HCT116 (cell line): ENCODE data around the gene CCL17. TPM values are rescaled to one million over a fixed set of nuclear protein-coding genes. Genes with fewer than 3 reads are reported as not detected.

Experiments
- ATAC-seq: fragments of 200-7000 bp; cut with Tn5 transposase; 2 replicates; pipeline ENCODE4 v1.9.1; 2020; ENCODE audit warnings: mild to moderate bottlenecking, moderate library complexity
- BruUV-seq: library from RNA; stranded (reverse); fragments of 400-500 nt; replicated peaks from 2 replicates; lab custom pipeline; 2021; lab: Mats Ljungman, UMichigan
- CTCF ChIA-PET: fragments of 300-600 bp; sonication (Branson Sonifier 250); formaldehyde crosslinking; loops from one replicate; lab custom pipeline; 2021; ENCODE audit warnings: antibody characterized with exemption; lab: Charles Lee
- POLR2A ChIA-PET: fragments of 300-600, 350-600 bp; sonication (Branson Sonifier 250); formaldehyde crosslinking; loops from one replicate; lab custom pipeline; 2021; ENCODE audit warnings: antibody characterized with exemption; lab: Charles Lee
- RAD21 ChIA-PET, 2 experiments: fragments of 300-600 bp; sonication (Branson Sonifier 250); formaldehyde crosslinking; loops; one replicate each; lab custom pipeline; 2023; ENCODE audit warnings: low total read pairs in 2 of 2; ENCODE audit not compliant: uncharacterized antibody in 2 of 2, unreplicated experiment in 2 of 2, low non-redundant PET in 1 of 2; lab: Charles Lee
- DNase-seq: peaks from one replicate; pipeline ENCODE4 v3.0.0-alpha.2; 2010; ENCODE audit warnings: low read depth, low spot score
- H2AFZ ChIP-seq: fragments of 200-600 bp; shearing (Covaris generic), sonication (generic); 2 replicates; pipeline ENCODE4 v1.6.1; 2017; ENCODE audit warnings: low read depth, mixed run types, mixed read lengths, antibody characterized with exemption, low read length; ENCODE audit not compliant: poor library complexity, severe bottlenecking
- H3K27ac ChIP-seq: 2 replicates; pipeline ENCODE4 v1.5.1; 2012; ENCODE audit warnings: low read depth, low read length
- H3K27me3 ChIP-seq: fragments of 200-600 bp; sonication (generic); 2 replicates; pipeline ENCODE4 v1.6.1; 2016; ENCODE audit warnings: mixed run types, low read length, mixed read lengths; ENCODE audit not compliant: insufficient read depth
- H3K36me3 ChIP-seq, 2 experiments: fragments of 200-500 bp in 1 of 2; fragments of 200-600 bp in 1 of 2; sonication (Bioruptor generic) in 1 of 2; sonication (generic) in 1 of 2; 2 replicates each; pipeline versions ENCODE4 v1.5.1 to v1.6.1; 2014 to 2016; ENCODE audit warnings: low read length in 2 of 2, inconsistent platforms in 1 of 2, mixed read lengths in 1 of 2, mixed run types in 1 of 2; ENCODE audit not compliant: insufficient read depth in 2 of 2, control insufficient read depth in 1 of 2
- H3K4me1 ChIP-seq, 2 experiments: fragments of 200-600 bp in 1 of 2; sonication (generic) in 1 of 2; 2 replicates each; pipeline versions ENCODE4 v1.5.1 to v1.6.1; 2012 to 2017; ENCODE audit warnings: low read length in 2 of 2, inconsistent platforms in 1 of 2, mild to moderate bottlenecking in 1 of 2, mixed read lengths in 1 of 2, mixed run types in 1 of 2, moderate library complexity in 1 of 2; ENCODE audit not compliant: insufficient read depth in 2 of 2, control insufficient read depth in 1 of 2
- H3K4me2 ChIP-seq: fragments of 200-600 bp; sonication (generic); 2 replicates; pipeline ENCODE4 v1.6.1; 2017; ENCODE audit warnings: mixed run types, low read length, mixed read lengths
- H3K4me3 ChIP-seq, 2 experiments: fragments of 200-600 bp in 1 of 2; sonication (generic) in 1 of 2; replicated peaks in 1 of 2; 2 replicates each; pipeline ENCODE4 v1.5.1; 2011 to 2016; ENCODE audit warnings: low read length in 2 of 2, control low read depth in 1 of 2, low read depth in 1 of 2, mild to moderate bottlenecking in 1 of 2, mixed read lengths in 1 of 2, mixed run types in 1 of 2
- H3K79me2 ChIP-seq: fragments of 200-600 bp; sonication (generic); 2 replicates; pipeline ENCODE4 v1.6.1; 2017; ENCODE audit warnings: mild to moderate bottlenecking, mixed run types, low read length, moderate library complexity, mixed read lengths; ENCODE audit not compliant: insufficient read depth
- H3K9ac ChIP-seq: fragments of 200-600 bp; sonication (generic); 2 replicates; pipeline ENCODE4 v1.6.1; 2016; ENCODE audit warnings: low read length, mixed read lengths
- H3K9me2 ChIP-seq: fragments of 200-600 bp; sonication (generic), shearing (Covaris generic); 2 replicates; pipeline ENCODE4 v1.6.1; 2017; ENCODE audit warnings: mixed run types, mild to moderate bottlenecking, moderate library complexity; ENCODE audit not compliant: insufficient read depth
- H3K9me3 ChIP-seq, 2 experiments: fragments of 200-500 bp in 1 of 2; fragments of 200-600 bp in 1 of 2; sonication (Bioruptor generic) in 1 of 2; sonication (generic) in 1 of 2; 2 replicates each; pipeline ENCODE4 v1.6.1; 2014 to 2017; ENCODE audit warnings: low read length in 2 of 2, mixed read lengths in 2 of 2, inconsistent platforms in 1 of 2, low read depth in 1 of 2, mild to moderate bottlenecking in 1 of 2, mixed run types in 1 of 2, moderate library complexity in 1 of 2; ENCODE audit not compliant: control insufficient read depth in 1 of 2, insufficient read depth in 1 of 2
- H4K20me1 ChIP-seq: fragments of 200-600 bp; sonication (generic), shearing (Covaris generic); 2 replicates; pipeline ENCODE4 v1.6.1; 2017; ENCODE audit warnings: mixed run types, mild to moderate bottlenecking, moderate library complexity; ENCODE audit not compliant: insufficient read depth
- ATF3 ChIP-seq: IDR thresholded peaks from 2 replicates; pipeline ENCODE4 v1.6.1; 2012
- CEBPB ChIP-seq: IDR thresholded peaks from 2 replicates; pipeline ENCODE4 v1.6.1; 2012; ENCODE audit warnings: low read depth
- CTCF ChIP-seq, 3 experiments: fragments of 200-600 bp in 1 of 3; sonication (generic) in 1 of 3; IDR thresholded peaks in 2 of 3; conservative IDR thresholded peaks in 1 of 3; 2 replicates each; pipeline ENCODE4 v1.5.1; 2012 to 2017; ENCODE audit warnings: low read depth in 2 of 3, low read length in 2 of 3, antibody characterized with exemption in 1 of 3, borderline replicate concordance in 1 of 3, control low read depth in 1 of 3, mild to moderate bottlenecking in 1 of 3, mixed read lengths in 1 of 3, mixed run types in 1 of 3, moderate library complexity in 1 of 3; ENCODE audit not compliant: insufficient read depth in 1 of 3
- EZH2phosphoT487 ChIP-seq: fragments of 200-600 bp; IDR thresholded peaks from 2 replicates; pipeline ENCODE4 v1.6.1; 2018; ENCODE audit warnings: antibody characterized with exemption, borderline replicate concordance
- JUND ChIP-seq: IDR thresholded peaks from 2 replicates; pipeline ENCODE4 v1.6.1; 2012
- MAX ChIP-seq: IDR thresholded peaks from 2 replicates; pipeline ENCODE4 v1.6.1; 2012
- POLR2A ChIP-seq: IDR thresholded peaks from 2 replicates; pipeline ENCODE4 v1.7.0; 2011; ENCODE audit warnings: borderline replicate concordance; ENCODE audit not compliant: insufficient read depth, insufficient read length; ENCODE audit errors: extremely low read depth
- REST ChIP-seq: IDR thresholded peaks from 2 replicates; pipeline ENCODE4 v1.6.1; 2012; ENCODE audit warnings: low read depth
- SRF ChIP-seq: IDR thresholded peaks from 2 replicates; pipeline ENCODE4 v1.6.1; 2012; ENCODE audit warnings: low read depth
- TCF7L2 ChIP-seq: IDR thresholded peaks from 2 replicates; pipeline ENCODE4 v1.7.0; 2011; ENCODE audit warnings: borderline replicate concordance, inconsistent platforms; ENCODE audit not compliant: insufficient read depth, insufficient read length; ENCODE audit errors: extremely low read depth
- ZBTB33 ChIP-seq: IDR thresholded peaks from 2 replicates; pipeline ENCODE4 v1.6.1; 2011; ENCODE audit warnings: mild to moderate bottlenecking, low read length, moderate library complexity; ENCODE audit not compliant: insufficient replicate concordance; ENCODE audit errors: extremely low read depth
- intact Hi-C: fragments of 100-400 bp; cut with micrococcal nuclease; formaldehyde crosslinking; loops from 2 replicates; pipeline ENCODE4 v1.10.0; 2022
- total RNA-seq: library from RNA; stranded (reverse); gene quantifications from one replicate; pipeline ENCODE4 v1.2.1, GENCODE V29; 2021; ENCODE audit not compliant: unreplicated experiment

The CCL17 gene
- total RNA-seq, 1 experiment from 2014 or later, result not detected

- TF ChIP-seq CTCF (IDR thresholded peaks at IDR 0.05 in 2 of 3, conservative IDR thresholded peaks at IDR 0.05 in 1 of 3; ENCODE audit: borderline replicate concordance in 1 of 3, insufficient read depth in 1 of 3, low read depth in 2 of 3, low read length in 2 of 3), result no peak
- no peak for TF ChIP-seq SRF
- no peak for TF ChIP-seq POLR2A
- TF ChIP-seq TCF7L2, result no peak
- TF ChIP-seq, all 23 proteins: peak for 0
These were observed 5.5 kb downstream of the CCL17 start (continued) for GRCh38 chr16:57409870-57410587.

GRCh38 chr16:57411362-57411976 lies 6.9 kb downstream of the CCL17 start:
- no peaks in the 10 kb centered on the region for H3K79me2 ChIP-seq
- no peak overlapping the region for H3K9ac ChIP-seq
- CTCF ChIA-PET, result no interaction called here
- H3K9me2 ChIP-seq, result no peaks in the 10 kb centered on the region
- H3K9me3 ChIP-seq, result no peaks in the 10 kb centered on the region
- H3K4me1 ChIP-seq, result peaks cover 0 to under 1% of the 10 kb centered on the region in 2 experiments; a peak in 1 of 4 replicates
- no TSS peak for BruUV-seq
- DNase-seq (no peak), ATAC-seq (no peak)
- no peak overlapping the region for H3K4me3 ChIP-seq
- RAD21 ChIA-PET, result no interaction called here
- H3K36me3 ChIP-seq, result no peaks in the 10 kb centered on the region
- H3K27me3 ChIP-seq, result peaks cover under 1% of the 10 kb centered on the region; the same call in 1 of the 2 replicates
- intact Hi-C loops, result no loop called here
- no peak overlapping the region for H2AFZ ChIP-seq
- H3K4me2 ChIP-seq, result no peak overlapping the region
- no peak overlapping the region for H3K27ac ChIP-seq
- POLR2A ChIA-PET, result no interaction called here
- H4K20me1 ChIP-seq, result no peaks in the 10 kb centered on the region
- no peak for TF ChIP-seq REST
- TF ChIP-seq EZH2phosphoT487, result no peak
- TF ChIP-seq CTCF (IDR thresholded peaks at IDR 0.05 in 2 of 3, conservative IDR thresholded peaks at IDR 0.05 in 1 of 3; ENCODE audit: borderline replicate concordance in 1 of 3, insufficient read depth in 1 of 3, low read depth in 2 of 3, low read length in 2 of 3), result no peak
- TF ChIP-seq JUND, result no peak
- no peak for TF ChIP-seq ATF3
- no peak for TF ChIP-seq ZBTB33
- no peak for TF ChIP-seq POLR2A
- no peak for TF ChIP-seq MAX
- no peak for TF ChIP-seq CEBPB
